ENCODE results near the gene NUPR1. TPM values are rescaled to one million over a fixed set of nuclear protein-coding genes. Genes with fewer than 3 reads are reported as not detected.
A peak's percentile ranks its signal among the peaks of the same experiment; 100 is the strongest.

The NUPR1 gene
- total RNA-seq, 4 donors from 2014 or later: 32.8 to 52.8 (median 41.1) TPM

DNA sequence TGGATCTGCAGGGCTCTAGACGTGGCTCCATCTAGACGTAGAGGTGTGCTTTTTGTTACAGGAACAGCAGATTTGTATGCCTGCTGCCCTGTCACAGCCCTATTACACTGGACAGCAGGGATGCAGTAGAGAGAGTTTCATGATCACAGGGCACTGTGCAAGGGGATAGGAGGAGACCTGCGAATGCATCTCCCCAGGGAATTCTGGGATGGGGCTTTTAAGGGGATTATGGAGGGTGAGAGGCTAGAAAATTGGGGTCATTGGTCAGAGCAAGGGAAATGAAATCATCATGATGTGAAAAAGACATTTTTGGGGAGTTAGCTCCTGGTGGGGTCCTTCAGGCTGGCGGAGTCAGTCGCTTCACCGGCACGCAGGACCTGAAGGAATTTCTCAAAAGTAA lies 3.9 kb upstream of the NUPR1 start:
- Histone ChIP-seq H3K36me3 (no peaks in the 10 kb centered on the region), H3K9me3 (no peaks in the 10 kb centered on the region), H3K27ac (no peak overlapping the region), H3K27me3 (no peaks in the 10 kb centered on the region), H3K4me1 (peaks cover 0 to 25% (median 0%) of the 10 kb centered on the region in 3 donors), H3K4me3 (no peak overlapping the region)
- no peak for ATAC-seq
- TF ChIP-seq, protein P1, sequence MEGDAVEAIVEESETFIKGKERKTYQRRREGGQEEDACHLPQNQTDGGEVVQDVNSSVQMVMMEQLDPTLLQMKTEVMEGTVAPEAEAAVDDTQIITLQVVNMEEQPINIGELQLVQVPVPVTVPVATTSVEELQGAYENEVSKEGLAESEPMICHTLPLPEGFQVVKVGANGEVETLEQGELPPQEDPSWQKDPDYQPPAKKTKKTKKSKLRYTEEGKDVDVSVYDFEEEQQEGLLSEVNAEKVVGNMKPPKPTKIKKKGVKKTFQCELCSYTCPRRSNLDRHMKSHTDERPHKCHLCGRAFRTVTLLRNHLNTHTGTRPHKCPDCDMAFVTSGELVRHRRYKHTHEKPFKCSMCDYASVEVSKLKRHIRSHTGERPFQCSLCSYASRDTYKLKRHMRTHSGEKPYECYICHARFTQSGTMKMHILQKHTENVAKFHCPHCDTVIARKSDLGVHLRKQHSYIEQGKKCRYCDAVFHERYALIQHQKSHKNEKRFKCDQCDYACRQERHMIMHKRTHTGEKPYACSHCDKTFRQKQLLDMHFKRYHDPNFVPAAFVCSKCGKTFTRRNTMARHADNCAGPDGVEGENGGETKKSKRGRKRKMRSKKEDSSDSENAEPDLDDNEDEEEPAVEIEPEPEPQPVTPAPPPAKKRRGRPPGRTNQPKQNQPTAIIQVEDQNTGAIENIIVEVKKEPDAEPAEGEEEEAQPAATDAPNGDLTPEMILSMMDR (IDR thresholded peaks at IDR 0.05): no peak
- TF ChIP-seq POLR2A (IDR thresholded peaks at IDR 0.05): no peak
- no peak for TF ChIP-seq EP300 (IDR thresholded peaks at IDR 0.05)
- TF ChIP-seq POLR2AphosphoS5 (IDR thresholded peaks at IDR 0.05): no peak
- WGBS, 2 donors (ENCODE audit: low coverage in 1 of 2): 90 to 97% methylated on average over 3 to 5 of the region's 7 CpGs

DNA sequence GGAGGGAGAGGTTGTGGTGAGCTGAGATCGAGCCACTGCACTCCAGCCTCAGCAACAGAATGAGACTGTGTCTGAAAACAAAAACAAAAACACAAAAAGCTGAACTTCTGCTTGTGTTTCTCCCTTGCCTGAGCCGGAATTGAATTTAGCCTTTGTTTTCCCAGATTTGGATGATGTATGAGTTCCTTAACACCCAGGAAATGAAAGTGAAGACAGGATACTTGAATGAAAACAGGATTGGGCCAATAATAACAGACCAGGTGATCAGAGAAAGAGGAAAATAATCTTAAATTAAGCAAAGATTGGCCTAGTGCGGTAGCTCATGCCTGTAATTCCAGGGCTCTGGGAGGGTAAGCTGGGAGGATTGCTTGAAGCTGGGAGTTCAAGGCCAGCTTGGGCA lies 1.6 kb upstream of the NUPR1 start:
- peak overlapping the region in 2 of 4 donors; percentile 91 to 93 for H3K27ac ChIP-seq
- H3K4me1 ChIP-seq: peaks cover 0 to 47% (median 8%) of the 10 kb centered on the region in 3 donors
- H3K36me3 ChIP-seq: peaks cover 0 to 13% of the 10 kb centered on the region in 2 donors
- H3K27me3 ChIP-seq: no peaks in the 10 kb centered on the region
- no peak for TF ChIP-seq POLR2A (IDR thresholded peaks at IDR 0.05)
- TF ChIP-seq, protein P1 (IDR thresholded peaks at IDR 0.05): no peak
- TF ChIP-seq POLR2AphosphoS5 (IDR thresholded peaks at IDR 0.05): no peak
- no peak for TF ChIP-seq EP300 (IDR thresholded peaks at IDR 0.05)
- no peak for ATAC-seq
- H3K4me3 ChIP-seq: no peak overlapping the region
- H3K9me3 ChIP-seq: no peaks in the 10 kb centered on the region
- WGBS, 2 donors (ENCODE audit: low coverage in 1 of 2): 83 to 100% methylated on average over 1 to 2 of the region's 3 CpGs

DNA sequence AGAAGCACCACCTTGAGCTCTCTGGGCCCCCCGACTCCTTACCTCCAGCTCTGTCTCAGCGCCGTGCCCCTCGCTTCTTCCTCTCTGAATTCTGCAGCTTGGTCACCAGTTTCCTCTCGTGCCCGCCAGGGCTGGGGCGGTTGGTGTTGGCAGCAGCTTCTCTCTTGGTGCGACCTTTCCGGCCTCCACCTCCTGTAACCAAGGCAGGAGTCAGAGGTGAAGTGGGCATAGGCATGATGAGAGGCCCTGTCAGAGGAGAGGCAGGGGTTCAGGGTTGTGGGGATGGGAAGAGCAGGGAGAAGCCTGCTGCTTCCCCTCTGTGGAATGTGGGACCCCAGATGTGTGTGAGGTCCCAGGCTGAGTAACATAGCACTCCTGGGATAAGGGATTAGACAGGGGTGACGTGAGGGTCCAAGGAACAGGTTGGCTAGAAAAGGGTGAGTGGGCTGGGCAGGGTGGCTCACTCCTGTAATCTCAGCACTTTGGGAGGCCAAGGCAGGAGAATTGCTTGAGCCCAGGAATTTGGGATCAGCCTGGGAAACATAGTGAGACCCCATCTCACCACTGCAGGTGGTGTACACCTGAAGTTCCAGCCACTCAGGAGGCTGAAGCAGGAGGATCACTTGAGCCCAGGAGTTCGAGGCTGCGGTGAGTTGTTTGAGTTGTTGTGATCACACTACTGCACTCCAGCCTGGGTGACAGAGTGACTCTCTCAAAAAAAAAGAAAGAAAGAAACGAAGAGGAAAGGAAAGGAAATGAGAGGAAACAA lies 626 bp downstream of the NUPR1 start:
- WGBS, 2 donors (ENCODE audit: low coverage in 1 of 2): 90 to 94% methylated on average over 7 to 9 of the region's 13 CpGs
- Histone ChIP-seq H3K4me3 (peak overlapping the region; percentile 54 to 63), H3K27ac (peak overlapping the region; percentile 86 to 98 (median 92)), H3K36me3 (peaks cover 0 to 33% of the 10 kb centered on the region in 2 donors), H3K4me1 (peaks cover 0 to 66% (median 8%) of the 10 kb centered on the region in 3 donors), H3K27me3 (no peaks in the 10 kb centered on the region), H3K9me3 (no peaks in the 10 kb centered on the region)
- no peak for ATAC-seq
- TF ChIP-seq EP300 (IDR thresholded peaks at IDR 0.05): no peak

DNA sequence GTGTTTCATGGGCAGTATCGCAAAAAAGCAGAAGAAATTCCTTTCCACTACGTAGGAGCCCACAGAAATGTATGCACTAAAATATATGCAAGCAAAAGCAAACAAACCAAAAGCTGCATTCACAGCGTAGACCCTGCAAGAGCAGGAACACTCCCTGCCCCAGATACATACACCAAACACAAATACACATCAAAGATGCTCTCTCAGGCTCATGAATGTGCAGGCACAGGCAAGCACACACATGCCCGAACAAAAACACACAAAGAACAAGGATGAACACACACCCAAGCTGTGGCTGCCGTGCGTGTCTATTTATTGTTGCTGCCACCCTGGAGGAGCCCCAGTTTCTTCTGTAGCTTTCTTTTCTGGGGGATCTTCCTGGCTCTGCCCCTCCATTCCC lies 1.7 kb downstream of the NUPR1 start:
- Histone ChIP-seq H3K27ac (peak overlapping the region in 3 of 4 donors; percentile 91 to 98 (median 93)), H3K4me1 (peaks cover 1 to 76% (median 8%) of the 10 kb centered on the region in 3 donors)
- no peak for ATAC-seq

DNA sequence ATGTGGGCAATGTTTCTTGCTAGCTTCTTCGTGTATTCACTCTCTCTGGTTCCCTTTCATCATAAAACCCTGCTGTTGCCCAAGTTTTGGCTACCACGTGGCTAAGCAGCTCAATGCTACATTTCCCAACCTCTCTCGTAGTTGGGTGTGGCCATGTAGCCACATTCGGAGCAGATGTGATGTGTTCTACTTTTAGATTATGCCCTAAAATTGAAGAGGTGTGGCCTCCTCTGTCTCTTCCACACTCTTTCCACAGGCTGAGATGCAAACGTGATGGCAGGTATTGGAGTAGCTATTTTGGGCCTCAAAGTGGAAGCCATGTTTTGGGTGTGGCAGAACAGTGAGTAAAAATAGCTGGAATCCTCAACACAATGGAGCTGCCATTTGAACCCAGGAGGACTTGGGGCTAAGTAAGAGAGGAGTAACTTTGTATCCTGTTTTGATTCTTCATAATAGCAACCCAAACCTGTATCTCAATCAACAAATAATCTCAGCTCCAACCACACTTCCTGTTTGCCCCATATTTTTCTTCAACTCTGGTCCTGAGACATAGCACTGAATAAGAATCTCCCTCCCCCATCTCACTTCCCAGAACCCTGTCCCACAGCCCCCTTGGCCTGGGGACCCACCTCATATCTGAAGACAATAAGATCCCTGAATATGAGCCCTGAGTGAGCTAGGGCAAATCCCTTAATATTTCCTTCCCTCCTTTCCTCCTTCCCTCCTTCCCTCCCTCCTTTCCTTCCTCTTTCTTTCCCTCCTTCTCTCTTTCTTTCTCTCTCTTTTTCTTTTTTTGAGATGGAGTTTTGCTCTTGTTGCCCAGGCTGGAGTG lies 4.0 kb downstream of the NUPR1 start:
- Histone ChIP-seq H3K27ac (peak overlapping the region in 3 of 4 donors; percentile 70 to 93 (median 76)), H3K36me3 (peaks cover 0 to 33% of the 10 kb centered on the region in 2 donors), H3K27me3 (no peaks in the 10 kb centered on the region), H3K4me1 (peaks cover 4 to 78% (median 8%) of the 10 kb centered on the region in 3 donors), H3K9me3 (no peaks in the 10 kb centered on the region), H3K4me3 (no peak overlapping the region)
- WGBS, 2 donors (ENCODE audit: low coverage in 1 of 2): 57 to 88% methylated on average over 1 to 5 of the region's 5 CpGs
- TF ChIP-seq EP300 (IDR thresholded peaks at IDR 0.05): no peak
- peak in 1 of 2 donors; percentile 26 for TF ChIP-seq POLR2A (IDR thresholded peaks at IDR 0.05)
- TF ChIP-seq POLR2AphosphoS5 (IDR thresholded peaks at IDR 0.05): peak; percentile 37
- peak; percentile 58 for ATAC-seq

More for the DNA sequence above, 1.7 kb downstream of the NUPR1 start:
- H3K9me3 ChIP-seq: no peaks in the 10 kb centered on the region
- H3K27me3 ChIP-seq: no peaks in the 10 kb centered on the region
- TF ChIP-seq, protein P1 (IDR thresholded peaks at IDR 0.05): no peak
- TF ChIP-seq POLR2AphosphoS5 (IDR thresholded peaks at IDR 0.05) (no peak), POLR2A (IDR thresholded peaks at IDR 0.05) (no peak), EP300 (IDR thresholded peaks at IDR 0.05) (no peak)
- peak overlapping the region; percentile 54 to 63 for H3K4me3 ChIP-seq
- 70 to 71% methylated on average over 2 to 5 of the region's 6 CpGs for WGBS, 2 donors (ENCODE audit: low coverage in 1 of 2)
- H3K36me3 ChIP-seq: peaks cover 0 to 33% of the 10 kb centered on the region in 2 donors

Measured in gastroesophageal sphincter (tissue), 4 donors.